ENCODE measurements around the gene PLLP.

Gene PLLP

GRCh38 chr16:57209780-57210179 is 74.7 kb downstream of the PLLP start:
- H3K4me1 ChIP-seq (ENCODE audit: low read length): no peaks in the 10 kb centered on the region
- no peak for DNase-seq
- H3K9me3 ChIP-seq (replicated peaks; ENCODE audit: insufficient read depth, low read length): no peaks in the 10 kb centered on the region
- TF ChIP-seq CTCF (IDR thresholded peaks at IDR 0.05; ENCODE audit: low read length) (no peak), EZH2phosphoT487 (IDR thresholded peaks at IDR 0.05; ENCODE audit: low read length) (no peak), EZH2 (optimal IDR thresholded peaks at IDR 0.05; ENCODE audit: low read depth, low read length) (no peak)
- no peaks in the 10 kb centered on the region for H3K27me3 ChIP-seq (replicated peaks; ENCODE audit: insufficient read depth, low read length)
- H4K20me1 ChIP-seq (ENCODE audit: insufficient read depth, low read length): no peaks in the 10 kb centered on the region
- no peak overlapping the region for H3K4me2 ChIP-seq (ENCODE audit: low read depth, low read length)
- H3K4me3 ChIP-seq (ENCODE audit: low read length): no peak overlapping the region
- H3K36me3 ChIP-seq (replicated peaks; ENCODE audit: insufficient read depth, low read length): no peaks in the 10 kb centered on the region
- no peak overlapping the region for H3K9ac ChIP-seq (ENCODE audit: low read length)
- no peak overlapping the region for H3K27ac ChIP-seq (ENCODE audit: low read length)
- H3K79me2 ChIP-seq (ENCODE audit: low read length): no peaks in the 10 kb centered on the region
- no peaks in the 10 kb centered on the region for H3K9me2 ChIP-seq (replicated peaks; ENCODE audit: insufficient read depth, low read length)
- no peak overlapping the region for H2AFZ ChIP-seq (ENCODE audit: low read length)
- H3F3A ChIP-seq (ENCODE audit: insufficient read depth, low read length): no peaks in the 10 kb centered on the region

GRCh38 chr16:57208926-57209325 is 75.5 kb downstream of the PLLP start:
- no peak overlapping the region for H3K9ac ChIP-seq (ENCODE audit: low read length)
- no peak overlapping the region for H3K27ac ChIP-seq (ENCODE audit: low read length)
- no peaks in the 10 kb centered on the region for H3K27me3 ChIP-seq (replicated peaks; ENCODE audit: insufficient read depth, low read length)
- no peak overlapping the region for H3K4me3 ChIP-seq (ENCODE audit: low read length)
- no peaks in the 10 kb centered on the region for H3F3A ChIP-seq (ENCODE audit: insufficient read depth, low read length)
- H3K4me2 ChIP-seq (ENCODE audit: low read depth, low read length): no peak overlapping the region
- no peaks in the 10 kb centered on the region for H3K79me2 ChIP-seq (ENCODE audit: low read length)
- TF ChIP-seq EZH2 (optimal IDR thresholded peaks at IDR 0.05; ENCODE audit: low read depth, low read length) (no peak), EZH2phosphoT487 (IDR thresholded peaks at IDR 0.05; ENCODE audit: low read length) (no peak), CTCF (IDR thresholded peaks at IDR 0.05; ENCODE audit: low read length) (no peak)
- no peaks in the 10 kb centered on the region for H3K36me3 ChIP-seq (replicated peaks; ENCODE audit: insufficient read depth, low read length)
- H3K9me3 ChIP-seq (replicated peaks; ENCODE audit: insufficient read depth, low read length): no peaks in the 10 kb centered on the region
- no peak for DNase-seq
- H3K9me2 ChIP-seq (replicated peaks; ENCODE audit: insufficient read depth, low read length): no peaks in the 10 kb centered on the region
- H3K4me1 ChIP-seq (ENCODE audit: low read length): no peaks in the 10 kb centered on the region
- H4K20me1 ChIP-seq (ENCODE audit: insufficient read depth, low read length): no peaks in the 10 kb centered on the region
- H2AFZ ChIP-seq (ENCODE audit: low read length): no peak overlapping the region
